ENCODE measurements around the gene TTLL5. TPM values are rescaled to one million over a fixed set of nuclear protein-coding genes. Genes with fewer than 3 reads are reported as not detected.
A peak's percentile ranks its signal among the peaks of the same experiment; 100 is the strongest.
"Not testable (repeated sequence)": the region's sequence is repeated elsewhere in the genome, so short reads cannot be mapped to it uniquely, and the experiment has no call there.

Gene TTLL5
- total RNA-seq, 1 donor from 2014 or later: 9.6 TPM

GRCh38 chr14:75906680-75907280 is 245.7 kb downstream of the TTLL5 start:
- DNase-seq (ENCODE audit: low spot score): peak; percentile 74

GRCh38 chr14:75907756-75908359 is 246.8 kb downstream of the TTLL5 start:
- DNase-seq (ENCODE audit: low spot score): no peak

- no peak for DNase-seq (ENCODE audit: low spot score)
Measured at GRCh38 chr14:75909630-75910029, 248.6 kb downstream of the TTLL5 start.

- DNase-seq (ENCODE audit: low spot score): peak; percentile 5
Measured at GRCh38 chr14:75910048-75910447, 249.0 kb downstream of the TTLL5 start.

GRCh38 chr14:75911883-75912282 is 250.8 kb downstream of the TTLL5 start:
- DNase-seq (ENCODE audit: low spot score): peak; percentile 44

- no peak for DNase-seq (ENCODE audit: low spot score)
Measured at GRCh38 chr14:75913183-75913582, 252.1 kb downstream of the TTLL5 start.

GRCh38 chr14:75915045-75915444 is 254.0 kb downstream of the TTLL5 start:
- no peak for DNase-seq (ENCODE audit: low spot score)

GRCh38 chr14:75917322-75917945 is 256.4 kb downstream of the TTLL5 start:
- DNase-seq (ENCODE audit: low spot score): no peak

- no peak for DNase-seq (ENCODE audit: low spot score)
Measured at GRCh38 chr14:75917946-75918335, 256.9 kb downstream of the TTLL5 start.

- DNase-seq (ENCODE audit: low spot score): not testable (repeated sequence)
Measured at GRCh38 chr14:75920421-75920820, 259.4 kb downstream of the TTLL5 start.

- not testable (repeated sequence) for DNase-seq (ENCODE audit: low spot score)
Measured at GRCh38 chr14:75925141-75925840, 264.2 kb downstream of the TTLL5 start.

GRCh38 chr14:75926431-75927115 is 265.5 kb downstream of the TTLL5 start:
- no peak for DNase-seq (ENCODE audit: low spot score)

GRCh38 chr14:75927564-75928087 is 266.6 kb downstream of the TTLL5 start:
- no peak for DNase-seq (ENCODE audit: low spot score)

- DNase-seq (ENCODE audit: low spot score): peak; percentile 81
Measured at GRCh38 chr14:75928690-75929181, 267.7 kb downstream of the TTLL5 start.

- DNase-seq (ENCODE audit: low spot score): no peak
Measured at GRCh38 chr14:75933712-75934296, 272.8 kb downstream of the TTLL5 start.

- no peak for DNase-seq (ENCODE audit: low spot score)
Measured at GRCh38 chr14:75934998-75935628, 274.1 kb downstream of the TTLL5 start.

GRCh38 chr14:75939200-75939599 is 278.2 kb downstream of the TTLL5 start:
- DNase-seq (ENCODE audit: low spot score): no peak

- peak; percentile 61 for DNase-seq (ENCODE audit: low spot score)
Measured at GRCh38 chr14:75941030-75941429, 280.0 kb downstream of the TTLL5 start.

GRCh38 chr14:75944607-75945241 is 283.7 kb downstream of the TTLL5 start:
- no peak for DNase-seq (ENCODE audit: low spot score)

- DNase-seq (ENCODE audit: low spot score): no peak
Measured at GRCh38 chr14:75946785-75947184, 285.7 kb downstream of the TTLL5 start.
